ENCODE results near the gene ALK.

ALK gene

GRCh38 chr2:29353403-29353991 lies 567.9 kb downstream of the ALK start:
- no peak for DNase-seq (ENCODE audit: low read depth)
- Histone ChIP-seq H3K4me3 (ENCODE audit: low read length) (no peak overlapping the region), H3K9me3 (ENCODE audit: control insufficient read depth, low read length) (no peaks in the 10 kb centered on the region), H3K4me1 (ENCODE audit: control insufficient read depth, insufficient read depth, low read length) (no peaks in the 10 kb centered on the region), H3K36me3 (ENCODE audit: control insufficient read depth, insufficient read depth, low read length, severe bottlenecking) (no peaks in the 10 kb centered on the region), H3K27me3 (replicated peaks; ENCODE audit: control insufficient read depth, insufficient read depth, low read length) (no peaks in the 10 kb centered on the region), H3K9ac (ENCODE audit: low read length) (no peak overlapping the region)

GRCh38 chr2:29351916-29352591 lies 569.3 kb downstream of the ALK start:
- Histone ChIP-seq H3K4me1 (ENCODE audit: control insufficient read depth, insufficient read depth, low read length) (no peaks in the 10 kb centered on the region), H3K36me3 (ENCODE audit: control insufficient read depth, insufficient read depth, low read length, severe bottlenecking) (no peaks in the 10 kb centered on the region), H3K4me3 (ENCODE audit: low read length) (no peak overlapping the region), H3K9ac (ENCODE audit: low read length) (no peak overlapping the region), H3K9me3 (ENCODE audit: control insufficient read depth, low read length) (no peaks in the 10 kb centered on the region), H3K27me3 (replicated peaks; ENCODE audit: control insufficient read depth, insufficient read depth, low read length) (peaks cover 11% of the 10 kb centered on the region)
- no peak for DNase-seq (ENCODE audit: low read depth)

DNA sequence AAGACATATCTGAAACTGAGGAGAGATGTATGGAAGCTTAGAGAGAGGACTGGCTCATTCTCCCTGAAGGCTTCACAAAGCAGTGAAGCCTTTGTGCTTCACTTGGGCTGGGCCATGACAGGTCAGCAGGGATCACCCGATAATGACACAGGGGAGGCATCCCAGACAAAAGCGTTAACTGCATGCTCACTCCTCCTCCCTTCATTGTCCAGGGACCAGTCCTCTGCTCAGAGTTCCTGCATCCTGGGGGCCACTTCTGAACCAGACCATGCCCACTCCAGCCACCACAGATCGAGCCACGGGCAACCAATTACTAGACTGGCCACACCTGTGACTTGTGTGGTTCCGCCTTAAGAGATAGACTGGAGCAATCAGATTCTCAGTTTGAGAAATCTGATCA lies 570.1 kb downstream of the ALK start:
- no peaks in the 10 kb centered on the region for H3K9me3 ChIP-seq (ENCODE audit: control insufficient read depth, low read length)
- DNase-seq (ENCODE audit: low read depth) = no peak
- no peak overlapping the region for H3K4me3 ChIP-seq (ENCODE audit: low read length)
- no peaks in the 10 kb centered on the region for H3K4me1 ChIP-seq (ENCODE audit: control insufficient read depth, insufficient read depth, low read length)
- H3K27me3 ChIP-seq (replicated peaks; ENCODE audit: control insufficient read depth, insufficient read depth, low read length) = peaks cover 15% of the 10 kb centered on the region
- H3K9ac ChIP-seq (ENCODE audit: low read length) = no peak overlapping the region
- no peaks in the 10 kb centered on the region for H3K36me3 ChIP-seq (ENCODE audit: control insufficient read depth, insufficient read depth, low read length, severe bottlenecking)

GRCh38 chr2:29349316-29350030 lies 571.9 kb downstream of the ALK start:
- Histone ChIP-seq H3K9ac (ENCODE audit: low read length) (no peak overlapping the region), H3K36me3 (ENCODE audit: control insufficient read depth, insufficient read depth, low read length, severe bottlenecking) (no peaks in the 10 kb centered on the region), H3K9me3 (ENCODE audit: control insufficient read depth, low read length) (no peaks in the 10 kb centered on the region), H3K4me3 (ENCODE audit: low read length) (no peak overlapping the region), H3K4me1 (ENCODE audit: control insufficient read depth, insufficient read depth, low read length) (no peaks in the 10 kb centered on the region), H3K27me3 (replicated peaks; ENCODE audit: control insufficient read depth, insufficient read depth, low read length) (peaks cover 15% of the 10 kb centered on the region)
- DNase-seq (ENCODE audit: low read depth) = no peak

DNA sequence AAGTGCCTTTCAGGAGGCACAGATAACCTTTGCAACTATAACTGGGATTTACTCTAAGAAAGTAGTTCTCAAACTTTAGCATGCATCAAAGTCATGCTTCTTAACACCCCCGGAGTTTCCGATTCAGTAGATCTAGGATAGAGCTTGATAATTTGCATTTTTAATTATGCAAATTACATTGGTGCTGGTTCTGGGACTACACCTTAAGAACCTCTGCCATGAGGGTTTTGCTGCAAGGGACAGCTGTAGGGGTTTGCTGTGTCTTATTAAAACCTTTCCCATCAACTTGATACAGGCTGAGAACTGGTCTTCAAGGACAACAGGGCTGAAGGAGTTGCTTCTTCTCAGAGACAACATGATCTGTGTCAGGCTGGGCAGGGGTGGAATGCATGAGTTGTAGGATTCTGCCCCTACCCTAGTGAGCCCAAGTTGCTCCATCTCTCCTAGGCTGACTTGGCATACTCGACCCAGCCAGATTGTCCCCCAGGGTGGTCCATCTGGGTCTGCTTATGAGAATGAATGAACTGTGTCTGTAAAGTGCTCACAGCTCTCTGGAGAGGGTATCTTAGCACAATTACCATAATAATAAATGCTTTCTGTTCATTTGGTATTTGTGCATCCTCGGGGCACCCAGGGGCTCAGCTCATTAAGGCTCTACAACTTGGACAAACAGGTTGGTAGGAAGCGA lies 573.5 kb downstream of the ALK start:
- H3K9me3 ChIP-seq (ENCODE audit: control insufficient read depth, low read length) = no peaks in the 10 kb centered on the region
- peaks cover 19% of the 10 kb centered on the region for H3K27me3 ChIP-seq (replicated peaks; ENCODE audit: control insufficient read depth, insufficient read depth, low read length)
- DNase-seq (ENCODE audit: low read depth) = no peak
- H3K4me1 ChIP-seq (ENCODE audit: control insufficient read depth, insufficient read depth, low read length) = no peaks in the 10 kb centered on the region
- H3K4me3 ChIP-seq (ENCODE audit: low read length) = no peak overlapping the region
- no peak overlapping the region for H3K9ac ChIP-seq (ENCODE audit: low read length)
- H3K36me3 ChIP-seq (ENCODE audit: control insufficient read depth, insufficient read depth, low read length, severe bottlenecking) = no peaks in the 10 kb centered on the region

DNA sequence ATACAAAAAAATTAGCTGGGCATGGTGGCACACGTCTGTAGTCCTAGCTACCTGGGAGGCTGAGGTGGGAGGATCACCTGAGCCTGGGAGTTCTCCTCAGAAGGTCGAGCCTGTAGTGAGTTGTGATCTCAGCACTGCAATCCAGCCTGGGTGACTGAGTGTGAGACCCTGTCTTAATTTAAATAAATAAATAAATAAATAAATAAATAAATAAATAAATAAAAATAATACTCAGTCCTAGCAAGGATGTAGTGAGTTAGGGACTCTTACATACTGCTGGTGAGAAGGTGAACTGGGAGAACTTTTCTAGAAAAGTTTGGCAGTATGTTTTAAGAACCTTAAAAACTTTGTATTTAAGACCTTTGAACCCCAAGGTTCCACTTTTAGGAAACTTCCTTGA lies 576.1 kb downstream of the ALK start:
- Histone ChIP-seq H3K9me3 (ENCODE audit: control insufficient read depth, low read length) (no peaks in the 10 kb centered on the region), H3K27me3 (replicated peaks; ENCODE audit: control insufficient read depth, insufficient read depth, low read length) (peaks cover 19% of the 10 kb centered on the region), H3K4me3 (ENCODE audit: low read length) (no peak overlapping the region), H3K9ac (ENCODE audit: low read length) (no peak overlapping the region), H3K36me3 (ENCODE audit: control insufficient read depth, insufficient read depth, low read length, severe bottlenecking) (no peaks in the 10 kb centered on the region), H3K4me1 (ENCODE audit: control insufficient read depth, insufficient read depth, low read length) (no peaks in the 10 kb centered on the region)
- DNase-seq (ENCODE audit: low read depth) = no peak

DNA sequence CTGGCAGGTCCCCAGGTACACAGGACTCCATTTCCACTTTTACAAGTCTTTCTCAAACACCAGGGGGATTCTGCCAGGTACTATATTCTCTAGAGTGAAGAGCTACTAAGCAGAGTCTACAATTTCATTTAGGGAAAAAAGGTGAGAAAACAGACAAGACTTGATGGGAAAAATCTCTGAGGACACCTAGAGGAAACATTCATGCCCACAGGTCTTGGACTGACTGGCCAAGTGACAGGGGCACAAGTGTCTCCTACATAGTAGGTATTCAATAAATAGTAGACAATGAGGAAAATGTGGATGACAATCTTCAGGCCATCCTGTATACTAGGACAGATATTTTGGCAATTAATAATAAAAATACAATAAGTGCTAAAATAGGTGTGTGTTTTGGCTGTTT lies 577.6 kb downstream of the ALK start:
- no peak overlapping the region for H3K4me3 ChIP-seq (ENCODE audit: low read length)
- no peaks in the 10 kb centered on the region for H3K36me3 ChIP-seq (ENCODE audit: control insufficient read depth, insufficient read depth, low read length, severe bottlenecking)
- H3K9me3 ChIP-seq (ENCODE audit: control insufficient read depth, low read length) = no peaks in the 10 kb centered on the region
- DNase-seq (ENCODE audit: low read depth) = no peak
- H3K27me3 ChIP-seq (replicated peaks; ENCODE audit: control insufficient read depth, insufficient read depth, low read length) = peaks cover 19% of the 10 kb centered on the region
- H3K9ac ChIP-seq (ENCODE audit: low read length) = no peak overlapping the region
- H3K4me1 ChIP-seq (ENCODE audit: control insufficient read depth, insufficient read depth, low read length) = no peaks in the 10 kb centered on the region

DNA sequence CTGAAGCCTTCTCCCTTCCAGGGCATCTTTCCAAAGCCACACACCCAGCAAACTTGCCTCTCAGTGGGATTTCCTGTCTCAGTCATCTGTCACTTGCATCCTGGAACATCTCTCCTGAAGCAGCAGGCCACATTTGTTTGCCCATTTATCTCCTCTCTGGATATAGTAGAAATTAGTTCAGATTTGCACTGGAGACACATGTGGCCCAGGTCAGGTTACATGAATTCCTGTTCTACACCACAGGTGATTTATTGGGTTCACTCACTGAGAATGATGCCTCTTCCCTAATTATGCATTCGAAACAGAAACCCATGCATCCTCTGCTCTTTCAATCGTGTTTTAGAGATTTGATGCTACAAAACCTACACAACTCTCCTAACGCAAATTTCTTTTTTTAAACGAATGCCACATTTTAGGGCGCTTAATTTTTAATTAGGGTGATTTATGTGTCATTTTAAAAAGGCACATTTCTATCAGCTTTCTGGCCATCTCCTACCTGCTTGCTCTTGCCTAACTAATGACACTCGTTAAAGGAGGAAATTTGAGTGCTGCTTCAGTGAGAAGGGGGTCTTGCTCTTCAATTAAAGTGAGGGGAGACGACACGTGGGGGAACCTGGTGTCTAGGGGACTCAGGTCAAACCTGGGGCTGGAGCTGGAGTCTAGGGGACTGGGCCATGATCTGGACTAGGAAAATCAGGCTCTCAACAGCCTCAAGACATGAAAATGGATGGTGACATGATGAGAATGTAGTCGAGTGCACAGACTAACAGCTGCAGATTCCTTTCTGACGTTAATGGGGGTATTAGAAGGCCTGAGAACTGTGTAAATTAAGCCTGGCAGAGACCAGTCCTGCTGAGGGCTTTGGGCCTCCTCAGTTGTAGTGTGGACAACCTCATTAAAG lies 584.8 kb downstream of the ALK start:
- Histone ChIP-seq H3K4me3 (ENCODE audit: low read length) (no peak overlapping the region), H3K9me3 (ENCODE audit: control insufficient read depth, low read length) (no peaks in the 10 kb centered on the region), H3K9ac (ENCODE audit: low read length) (no peak overlapping the region), H3K4me1 (ENCODE audit: control insufficient read depth, insufficient read depth, low read length) (no peaks in the 10 kb centered on the region), H3K27me3 (replicated peaks; ENCODE audit: control insufficient read depth, insufficient read depth, low read length) (peaks cover 7% of the 10 kb centered on the region), H3K36me3 (ENCODE audit: control insufficient read depth, insufficient read depth, low read length, severe bottlenecking) (no peaks in the 10 kb centered on the region)
- no peak for DNase-seq (ENCODE audit: low read depth)

GRCh38 chr2:29335396-29335795 lies 586.0 kb downstream of the ALK start:
- Histone ChIP-seq H3K9me3 (ENCODE audit: control insufficient read depth, low read length) (no peaks in the 10 kb centered on the region), H3K36me3 (ENCODE audit: control insufficient read depth, insufficient read depth, low read length, severe bottlenecking) (no peaks in the 10 kb centered on the region), H3K27me3 (replicated peaks; ENCODE audit: control insufficient read depth, insufficient read depth, low read length) (peaks cover 7% of the 10 kb centered on the region), H3K4me1 (ENCODE audit: control insufficient read depth, insufficient read depth, low read length) (no peaks in the 10 kb centered on the region), H3K4me3 (ENCODE audit: low read length) (no peak overlapping the region), H3K9ac (ENCODE audit: low read length) (no peak overlapping the region)
- no peak for DNase-seq (ENCODE audit: low read depth)

GRCh38 chr2:29334706-29335105 lies 586.7 kb downstream of the ALK start:
- no peak for DNase-seq (ENCODE audit: low read depth)
- H3K9ac ChIP-seq (ENCODE audit: low read length) = no peak overlapping the region
- H3K9me3 ChIP-seq (ENCODE audit: control insufficient read depth, low read length) = no peaks in the 10 kb centered on the region
- H3K4me3 ChIP-seq (ENCODE audit: low read length) = no peak overlapping the region
- no peaks in the 10 kb centered on the region for H3K4me1 ChIP-seq (ENCODE audit: control insufficient read depth, insufficient read depth, low read length)
- no peaks in the 10 kb centered on the region for H3K36me3 ChIP-seq (ENCODE audit: control insufficient read depth, insufficient read depth, low read length, severe bottlenecking)
- peaks cover 7% of the 10 kb centered on the region for H3K27me3 ChIP-seq (replicated peaks; ENCODE audit: control insufficient read depth, insufficient read depth, low read length)

Data from adipocyte (in vitro differentiated cells).